ENCODE results near the gene NDN.

The NDN gene

DNA sequence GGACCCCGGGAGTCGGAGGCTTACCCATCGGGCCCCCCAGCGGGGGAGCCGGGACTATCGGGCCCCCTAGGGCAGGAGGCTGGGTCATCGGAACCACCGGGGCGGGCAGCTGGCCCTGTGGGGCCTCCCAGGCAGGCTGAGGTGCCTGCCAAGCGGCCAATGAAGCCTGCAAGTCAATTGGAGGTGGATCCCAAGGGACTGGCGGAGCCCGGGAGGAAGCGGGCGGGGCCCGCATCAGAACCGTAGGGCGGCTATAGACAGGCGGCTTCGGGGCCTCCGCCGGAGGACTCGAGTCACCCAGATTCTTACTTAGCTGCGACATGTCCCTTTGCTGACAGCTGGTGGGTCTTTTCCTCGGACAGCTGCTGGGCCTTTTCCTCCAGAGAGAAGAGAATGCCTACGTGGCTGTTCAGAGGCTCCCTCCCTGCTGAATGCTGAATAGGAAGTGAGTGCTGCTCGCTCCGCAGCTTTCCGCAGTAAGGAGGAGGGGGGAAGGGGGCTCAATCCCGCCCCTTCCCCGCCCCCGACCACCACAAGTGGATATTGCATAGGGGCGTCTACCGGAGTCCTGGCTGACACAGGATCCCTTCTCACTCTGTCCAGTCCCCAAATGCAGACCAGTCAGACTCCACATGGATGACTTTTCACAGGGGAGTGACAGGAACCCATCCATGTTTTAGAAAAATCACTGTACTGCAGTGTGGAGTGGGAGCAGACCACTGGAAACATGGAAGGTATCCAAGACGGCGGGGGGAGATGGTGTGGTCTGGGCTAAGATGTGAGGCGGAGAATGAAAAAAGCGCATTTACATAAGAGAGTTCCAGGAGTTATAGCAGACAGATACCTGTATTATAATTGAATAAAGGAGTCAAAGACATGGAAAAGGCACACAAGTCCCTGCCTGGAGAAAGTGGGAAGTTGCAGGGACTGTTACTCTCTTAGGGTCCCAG, 39.4 kb downstream of the NDN start, which contains the start of gene MAGEL2:
MAGEL2 (minus strand) TSS at position 447 of the 950 bp plus-strand sequence; CDS start at position 322, 125 bp downstream.
- DNase-seq (ENCODE audit: low read depth), result no peak
- peak within 1 kb of the TSS; percentile 38 for H3K4me3 ChIP-seq (ENCODE audit: low read length)
- no peak for TF ChIP-seq CTCF (conservative IDR thresholded peaks at IDR 0.05; ENCODE audit: low read depth, low read length)

DNA sequence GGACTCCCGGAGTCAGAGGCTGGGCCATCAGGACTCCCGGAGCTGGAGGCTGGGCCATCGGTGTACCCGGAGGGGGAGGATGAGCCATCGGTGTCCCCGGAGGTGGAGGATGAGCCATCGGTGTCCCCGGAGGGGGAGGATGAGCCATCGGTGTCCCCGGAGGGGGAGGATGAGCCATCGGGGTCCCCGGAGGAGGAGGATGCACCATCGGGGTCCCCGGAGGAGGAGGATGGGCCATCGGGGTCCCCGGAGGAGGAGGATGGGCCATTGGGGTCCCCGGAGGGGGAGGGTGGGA, 40.2 kb downstream of the NDN start:
- no peak for TF ChIP-seq CTCF (conservative IDR thresholded peaks at IDR 0.05; ENCODE audit: low read depth, low read length)
- DNase-seq (ENCODE audit: low read depth), result no peak
- no peak overlapping the region for H3K4me3 ChIP-seq (ENCODE audit: low read length)

GRCh38 chr15:23646165-23647000, 40.7 kb downstream of the NDN start:
- no peak for TF ChIP-seq CTCF (conservative IDR thresholded peaks at IDR 0.05; ENCODE audit: low read depth, low read length)
- DNase-seq (ENCODE audit: low read depth), result no peak
- no peak overlapping the region for H3K4me3 ChIP-seq (ENCODE audit: low read length)

GRCh38 chr15:23645371-23646164, 41.5 kb downstream of the NDN start:
- DNase-seq (ENCODE audit: low read depth), result no peak
- TF ChIP-seq CTCF (conservative IDR thresholded peaks at IDR 0.05; ENCODE audit: low read depth, low read length), result peak; percentile 9
- no peak overlapping the region for H3K4me3 ChIP-seq (ENCODE audit: low read length)

GRCh38 chr15:23644829-23645228, 42.3 kb downstream of the NDN start:
- no peak overlapping the region for H3K4me3 ChIP-seq (ENCODE audit: low read length)
- DNase-seq (ENCODE audit: low read depth), result no peak
- TF ChIP-seq CTCF (conservative IDR thresholded peaks at IDR 0.05; ENCODE audit: low read depth, low read length), result no peak

GRCh38 chr15:23642413-23643044, 44.6 kb downstream of the NDN start:
- no peak overlapping the region for H3K4me3 ChIP-seq (ENCODE audit: low read length)
- peak; percentile 79 for TF ChIP-seq CTCF (conservative IDR thresholded peaks at IDR 0.05; ENCODE audit: low read depth, low read length)
- peak; percentile 3 for DNase-seq (ENCODE audit: low read depth)

All from retinal pigment epithelial cell (primary cell).